ENCODE data around the gene CES1.

DNA sequence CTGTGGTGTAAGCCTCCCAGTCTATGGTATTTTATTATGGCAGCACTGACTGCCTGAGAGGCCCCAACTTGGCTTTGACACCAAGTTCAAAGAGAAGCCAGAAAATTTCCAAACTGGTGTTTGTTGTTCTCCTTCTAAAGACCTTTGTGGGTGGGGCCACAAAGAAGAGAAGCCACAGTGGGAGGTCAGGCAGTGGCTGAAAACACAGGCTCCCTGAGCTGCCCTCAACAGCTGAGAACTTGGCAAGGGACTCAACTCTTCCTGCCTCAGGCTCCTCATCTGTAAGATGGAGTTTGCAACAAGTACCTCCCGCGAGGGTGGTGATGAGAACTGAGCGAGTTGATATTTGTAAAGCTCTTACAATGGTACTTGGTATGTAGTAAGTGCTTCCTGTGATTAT is 24.1 kb upstream of the CES1 start:
- TF ChIP-seq, protein P1, sequence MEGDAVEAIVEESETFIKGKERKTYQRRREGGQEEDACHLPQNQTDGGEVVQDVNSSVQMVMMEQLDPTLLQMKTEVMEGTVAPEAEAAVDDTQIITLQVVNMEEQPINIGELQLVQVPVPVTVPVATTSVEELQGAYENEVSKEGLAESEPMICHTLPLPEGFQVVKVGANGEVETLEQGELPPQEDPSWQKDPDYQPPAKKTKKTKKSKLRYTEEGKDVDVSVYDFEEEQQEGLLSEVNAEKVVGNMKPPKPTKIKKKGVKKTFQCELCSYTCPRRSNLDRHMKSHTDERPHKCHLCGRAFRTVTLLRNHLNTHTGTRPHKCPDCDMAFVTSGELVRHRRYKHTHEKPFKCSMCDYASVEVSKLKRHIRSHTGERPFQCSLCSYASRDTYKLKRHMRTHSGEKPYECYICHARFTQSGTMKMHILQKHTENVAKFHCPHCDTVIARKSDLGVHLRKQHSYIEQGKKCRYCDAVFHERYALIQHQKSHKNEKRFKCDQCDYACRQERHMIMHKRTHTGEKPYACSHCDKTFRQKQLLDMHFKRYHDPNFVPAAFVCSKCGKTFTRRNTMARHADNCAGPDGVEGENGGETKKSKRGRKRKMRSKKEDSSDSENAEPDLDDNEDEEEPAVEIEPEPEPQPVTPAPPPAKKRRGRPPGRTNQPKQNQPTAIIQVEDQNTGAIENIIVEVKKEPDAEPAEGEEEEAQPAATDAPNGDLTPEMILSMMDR (IDR thresholded peaks at IDR 0.05 in 8 of 11, conservative IDR thresholded peaks at IDR 0.05 in 3 of 11), result no peak
- no peak for TF ChIP-seq POLR2A (IDR thresholded peaks at IDR 0.05)
